HepG2 (cell line): Measurements from ENCODE around the gene TAF11. TPM values are rescaled to one million over a fixed set of nuclear protein-coding genes. Genes with fewer than 3 reads are reported as not detected.
"Not testable (repeated sequence)": the region's sequence is repeated elsewhere in the genome, so short reads cannot be mapped to it uniquely, and the experiment has no call there.

Experiments
- ATAC-seq: fragments of 200-7000 bp; cut with Tn5 transposase; 3 replicates; pipeline ENCODE4 v1.9.1; 2020; ENCODE audit warnings: mild to moderate bottlenecking, moderate library complexity
- BruUV-seq: library from RNA; stranded (reverse); fragments of 400-500 nt; replicated peaks from 2 replicates; lab custom pipeline; 2021; lab: Mats Ljungman, UMichigan
- CTCF ChIA-PET: fragments of 300-600 bp; formaldehyde crosslinking; extraction: SDS; loops from one replicate; lab custom pipeline; 2021; ENCODE audit warnings: low total read pairs, inconsistent platforms, low intra/inter-chr PET ratio; lab: Yijun Ruan, JAX
- POLR2A ChIA-PET: fragments of 350-600 bp; sonication (Branson Sonifier 250); formaldehyde crosslinking; loops from one replicate; lab custom pipeline; 2020; ENCODE audit warnings: antibody characterized with exemption, inconsistent platforms; lab: Yijun Ruan, JAX
- DNase-seq: peaks from one replicate; pipeline ENCODE4 v3.0.0-alpha.2; 2015; ENCODE audit warnings: low spot score
- FAIRE-seq: peaks from 3 replicates; lab custom pipeline; 2011; peaks lifted over from hg19 to GRCh38; lab: Jason Lieb, UNC
- H2AFZ ChIP-seq: one replicate; pipeline ENCODE4 v1.6.1; 2011; ENCODE audit warnings: low read length, inconsistent platforms
- H3K27ac ChIP-seq: fragments of 300-600 bp; 3 replicates; pipeline ENCODE4 v1.8.0; 2011; ENCODE audit warnings: mixed run types, mild to moderate bottlenecking, mixed read lengths, low read length, inconsistent platforms; ENCODE audit not compliant: insufficient read depth; ENCODE audit errors: extremely low read length
- H3K27me3 ChIP-seq, 2 experiments: fragments of 200-600 bp in 1 of 2; 2 replicates in 1 of 2; 3 replicates in 1 of 2; pipeline versions ENCODE4 v1.6.0 to v1.8.0; 2011; ENCODE audit warnings: low read length in 2 of 2, mild to moderate bottlenecking in 2 of 2, moderate library complexity in 2 of 2, inconsistent platforms in 1 of 2; ENCODE audit not compliant: insufficient read depth in 2 of 2, control insufficient read depth in 1 of 2
- H3K36me3 ChIP-seq, 2 experiments: fragments of 200-600 bp in 1 of 2; replicated peaks in 1 of 2; 2 replicates in 1 of 2; 3 replicates in 1 of 2; pipeline versions ENCODE4 v1.5.1 to v1.8.0; 2011; ENCODE audit warnings: low read length in 2 of 2, inconsistent platforms in 1 of 2; ENCODE audit not compliant: insufficient read depth in 2 of 2, control insufficient read depth in 1 of 2
- H3K4me1 ChIP-seq: 2 replicates; pipeline ENCODE4 v1.5.1; 2012; ENCODE audit warnings: low read length, inconsistent platforms; ENCODE audit not compliant: insufficient read depth
- H3K4me2 ChIP-seq: 2 replicates; pipeline ENCODE4 v1.6.0; 2011; ENCODE audit warnings: low read depth, low read length, inconsistent platforms
- H3K4me3 ChIP-seq, 3 experiments: fragments of 200-600 bp in 1 of 3; sonication (generic), shearing (Covaris generic) in 1 of 3; replicated peaks in 1 of 3; 2 replicates each; pipeline ENCODE4 v1.5.1; 2011 to 2016; ENCODE audit warnings: low read length in 3 of 3, inconsistent platforms in 2 of 3, low read depth in 2 of 3, mild to moderate bottlenecking in 2 of 3, control low read depth in 1 of 3, mixed read lengths in 1 of 3; ENCODE audit not compliant: insufficient read depth in 1 of 3
- H3K79me2 ChIP-seq: one replicate; pipeline ENCODE4 v1.6.1; 2011; ENCODE audit warnings: low read length, inconsistent platforms; ENCODE audit not compliant: insufficient read depth
- H3K9ac ChIP-seq: 2 replicates; pipeline ENCODE4 v1.6.0; 2011; ENCODE audit warnings: mild to moderate bottlenecking, low read depth, low read length, inconsistent platforms; ENCODE audit not compliant: insufficient read depth
- H3K9me3 ChIP-seq: 2 replicates; pipeline ENCODE4 v1.5.1; 2012; ENCODE audit warnings: mild to moderate bottlenecking, low read length
- H4K20me1 ChIP-seq: 2 replicates; pipeline ENCODE4 v1.6.0; 2011; ENCODE audit warnings: inconsistent platforms, mild to moderate bottlenecking, low read length, moderate library complexity; ENCODE audit not compliant: insufficient read depth
- DMTF1 ChIP-seq: sonication (generic); formaldehyde crosslinking; IDR thresholded peaks from 2 replicates; pipeline ENCODE4 v1.4.0; 2020; ENCODE audit warnings: mild to moderate bottlenecking, missing genetic modification reagents
- DPF2 ChIP-seq: sonication (generic); formaldehyde crosslinking; IDR thresholded peaks from 2 replicates; pipeline ENCODE4 v1.4.0; 2020; ENCODE audit warnings: mild to moderate bottlenecking, low read depth, missing genetic modification reagents, borderline replicate concordance
- DR1 ChIP-seq: sonication (generic); formaldehyde crosslinking; IDR thresholded peaks from 2 replicates; pipeline ENCODE4 v1.8.0; 2021; ENCODE audit warnings: mild to moderate bottlenecking, missing genetic modification reagents, inconsistent platforms
- HNF4A ChIP-seq: sonication (generic); formaldehyde crosslinking; IDR thresholded peaks from 2 replicates; pipeline ENCODE4 v1.4.0; 2020; ENCODE audit warnings: missing genetic modification reagents
- NFATC3 ChIP-seq: sonication (generic); formaldehyde crosslinking; IDR thresholded peaks from 2 replicates; pipeline ENCODE4 v1.5.1; 2020; ENCODE audit warnings: mild to moderate bottlenecking, missing genetic modification reagents
- PLRG1 ChIP-seq: fragments of 450-650 bp; conservative IDR thresholded peaks from 2 replicates; pipeline ENCODE4 v1.6.1; 2016
- ZNF337 ChIP-seq: sonication (generic); formaldehyde crosslinking; IDR thresholded peaks from 2 replicates; pipeline ENCODE4 v1.5.1; 2020; ENCODE audit warnings: missing genetic modification reagents, low read depth, mild to moderate bottlenecking, borderline replicate concordance
- WGBS: methylation state at CpG from one replicate; pipeline ENCODE4 v1.1.6; 2017; ENCODE audit warnings: low lambda C conversion rate; 5-methylcytosine and 5-hydroxymethylcytosine counted together
- in situ Hi-C: cut with HindIII; loops from 2 replicates; pipeline ENCODE4 v1.10.0; 2017; ENCODE audit warnings: low pct_unique_long_range_greater_than_20kb; ENCODE audit not compliant: extremely low pct_ligation_motif_present
- intact Hi-C: fragments of 100-400 bp; cut with micrococcal nuclease; formaldehyde crosslinking; loops from one replicate; pipeline ENCODE4 v1.10.0; 2022; ENCODE audit not compliant: unreplicated experiment
- polyA plus RNA-seq, 8 experiments: library from polyadenylated mRNA; depleted of rRNA in 3 of 8; stranded (reverse) in 7 of 8; unstranded in 1 of 8; fragments of >200 nt; fragmentation: Illumina TruSeq in 4 of 8; extraction: Trizol in 4 of 8; gene quantifications; 2 replicates each; pipeline versions ENCODE4 v1.2.1 to v1.2.3, GENCODE V29; 2011 to 2016; ENCODE audit warnings: low read depth in 4 of 8, missing spikeins in 1 of 8, mixed read lengths in 1 of 8; ENCODE audit not compliant: insufficient read depth in 1 of 8
- total RNA-seq, 5 experiments: library from RNA; depleted of rRNA; stranded (reverse); fragments of >200 nt; fragmentation: Illumina TruSeq; extraction: Trizol; gene quantifications; 2 replicates each; pipeline ENCODE4 v1.2.3, GENCODE V29; 2016; ENCODE audit warnings: low read depth in 1 of 5

TAF11 gene
- total and polyA plus RNA-seq, 2 of the 13 experiments (the other 11 are each of a cell fraction or from before 2014, with no cell fraction given) = 35.4 to 73.6 TPM

- H3K36me3 ChIP-seq = peaks cover 40 to 76% of the 10 kb centered on the region in 2 experiments
- in situ Hi-C loops = no loop called here
- H2AFZ ChIP-seq = no peak overlapping the region
- no peaks in the 10 kb centered on the region for H3K27me3 ChIP-seq
- CTCF ChIA-PET = no interaction called here
- 96% methylated on average over 4 of the region's 4 CpGs for WGBS
- H3K4me2 ChIP-seq = no peak overlapping the region
- H3K9ac ChIP-seq = no peak overlapping the region
- no peak for ATAC-seq
- no TSS peak for BruUV-seq
- POLR2A ChIA-PET = no interaction called here
- no peaks in the 10 kb centered on the region for H3K79me2 ChIP-seq
- H3K4me1 ChIP-seq = no peaks in the 10 kb centered on the region
- FAIRE-seq = no peak
- TF ChIP-seq PLRG1 (no peak), ZNF337 (no peak), DMTF1 (CRISPR knock-in tag) (no peak)
- intact Hi-C loops = no loop called here
- H3K4me3 ChIP-seq = no peak overlapping the region
- H3K9me3 ChIP-seq = no peaks in the 10 kb centered on the region
- DNase-seq = no peak
- H3K27ac ChIP-seq = no peak overlapping the region
- no peaks in the 10 kb centered on the region for H4K20me1 ChIP-seq
Measured at GRCh38 chr6:34852406-34853085, 35.3 kb downstream of the TAF11 start.

- Histone ChIP-seq H3K36me3 (peaks cover 33 to 74% of the 10 kb centered on the region in 2 experiments), H2AFZ (no peak overlapping the region), H3K4me2 (no peak overlapping the region), H3K9ac (no peak overlapping the region), H3K27ac (no peak overlapping the region), H3K79me2 (no peaks in the 10 kb centered on the region), H3K9me3 (no peaks in the 10 kb centered on the region), H3K4me3 (no peak overlapping the region), H4K20me1 (no peaks in the 10 kb centered on the region), H3K27me3 (no peaks in the 10 kb centered on the region), H3K4me1 (no peaks in the 10 kb centered on the region)
- BruUV-seq = no TSS peak
- in situ Hi-C loops = no loop called here
- no peak for TF ChIP-seq DR1
- no peak for TF ChIP-seq HNF4A (CRISPR knock-in tag)
- TF ChIP-seq DPF2 (CRISPR knock-in tag) = no peak
- no peak for TF ChIP-seq NFATC3 (CRISPR knock-in tag)
- intact Hi-C loops = no loop called here
- ATAC-seq (no peak; the same call in 2 of the 3 replicates), FAIRE-seq (no peak), DNase-seq (no peak)
- ChIA-PET CTCF (no interaction called here), POLR2A (no interaction called here)
- 100% methylated on average over 1 of the region's 1 CpG for WGBS
Measured at GRCh38 chr6:34851361-34851760, 36.5 kb downstream of the TAF11 start.

GRCh38 chr6:34849066-34849465 is 38.8 kb downstream of the TAF11 start:
- BruUV-seq, H3K9me3 ChIP-seq, in situ Hi-C loops, H3K4me1 ChIP-seq, CTCF ChIA-PET, H2AFZ ChIP-seq, H3K4me3 ChIP-seq, H3K27me3 ChIP-seq, ATAC-seq, H3K4me2 ChIP-seq, H3K27ac ChIP-seq, H3K79me2 ChIP-seq, H3K9ac ChIP-seq, H4K20me1 ChIP-seq, POLR2A ChIA-PET, intact Hi-C loops, DNase-seq, FAIRE-seq: not testable (repeated sequence)
- H3K36me3 ChIP-seq = peaks cover 21 to 70% of the 10 kb centered on the region in 2 experiments
- 99% methylated on average over 6 of the region's 6 CpGs for WGBS
